ENCODE data around the gene WDR37. TPM values are rescaled to one million over a fixed set of nuclear protein-coding genes. Genes with fewer than 3 reads are reported as not detected.

Gene WDR37
- polyA plus RNA-seq, 1 donor (not counting 4 experiments of a cell fraction or from before 2014, with no cell fraction given) = 16.0 TPM

DNA sequence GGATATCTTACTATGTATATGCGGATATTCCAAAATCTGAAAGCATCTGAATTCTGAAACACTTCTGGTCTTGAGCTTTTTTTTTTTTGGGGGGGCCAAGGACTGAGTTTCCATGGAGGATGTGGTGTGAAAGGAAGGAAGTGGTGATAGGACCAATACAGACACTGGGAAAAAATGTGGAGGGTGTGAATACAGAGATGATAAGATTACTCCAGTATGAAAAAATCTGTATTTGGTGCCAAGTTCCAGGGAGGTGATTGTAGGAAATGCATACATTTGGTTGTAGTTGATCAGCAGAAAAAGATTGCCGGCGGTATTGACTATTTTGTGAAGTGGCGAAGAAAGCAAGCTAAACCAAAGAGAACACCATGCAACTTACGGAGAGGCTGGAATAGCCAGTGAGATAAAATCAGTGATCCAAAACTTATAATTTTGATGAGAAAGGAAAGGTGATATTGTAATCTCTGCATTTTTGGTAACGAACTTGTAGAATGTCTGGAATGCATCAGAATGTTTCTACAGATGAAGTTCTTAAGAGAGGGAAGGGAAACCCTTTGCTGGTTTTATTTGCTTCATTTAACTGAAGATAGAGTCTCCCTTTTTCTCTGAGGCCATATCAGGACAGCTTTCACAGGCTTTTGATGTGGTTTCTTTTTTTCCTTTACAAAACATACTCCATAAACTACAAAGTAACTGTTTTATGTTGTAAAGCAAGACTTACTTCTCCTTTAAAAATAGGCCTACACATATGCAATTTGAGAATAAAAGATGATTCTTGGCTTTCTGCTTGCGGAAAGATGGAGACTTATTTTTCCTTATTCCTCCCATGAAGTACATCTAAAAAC lies 6.0 kb downstream of the WDR37 start:
- Histone ChIP-seq H2AFZ (ENCODE audit: control insufficient read depth, low read length) (no peak overlapping the region), H3K9ac (ENCODE audit: control insufficient read depth, extremely low read depth, insufficient read depth, low read length) (no peak overlapping the region), H3K27ac (ENCODE audit: control insufficient read depth, insufficient read depth, low read length) (peak overlapping the region; percentile 42), H3K9me1 (ENCODE audit: control insufficient read depth, extremely low read depth, insufficient read depth, low read length) (no peaks in the 10 kb centered on the region), H4K20me1 (ENCODE audit: control insufficient read depth, extremely low read depth, insufficient read depth, low read length) (no peaks in the 10 kb centered on the region), H3K4me1 (ENCODE audit: control insufficient read depth, extremely low read depth, insufficient read depth, low read length) (peaks cover 54% of the 10 kb centered on the region), H3K27me3 (ENCODE audit: control insufficient read depth, extremely low read depth, insufficient read depth, low read length) (no peaks in the 10 kb centered on the region), H3K9me3 (ENCODE audit: control insufficient read depth, low read depth, low read length) (no peaks in the 10 kb centered on the region), H3K36me3 (ENCODE audit: control insufficient read depth in 2 of 2, extremely low read depth in 1 of 2, insufficient read depth in 2 of 2, low read length in 2 of 2) (peaks cover 0 to 8% of the 10 kb centered on the region in 2 experiments), H3K79me2 (ENCODE audit: control insufficient read depth, insufficient read depth, low read length) (peaks cover 68% of the 10 kb centered on the region), H3K4me3 (ENCODE audit: control insufficient read depth in 2 of 3, extremely low read depth in 1 of 3, insufficient read depth in 2 of 3, low read depth in 1 of 3, low read length in 3 of 3) (peak overlapping the region in 2 of 3 experiments; percentile 5 to 14), H3K4me2 (ENCODE audit: control insufficient read depth, extremely low read depth, insufficient read depth, low read depth, low read length) (peak overlapping the region; percentile 59)
- dilution Hi-C loops (cut with MboI; ENCODE audit: extremely low pct_ligation_motif_present, low sequenced_read_pairs) = no loop called here
- peak; percentile 68 for FAIRE-seq
- DNase-seq (ENCODE audit: low read depth, low spot score) = no peak
- TF ChIP-seq EZH2 (IDR thresholded peaks at IDR 0.05; ENCODE audit: low read length) = no peak

GRCh38 chr10:1063232-1063865 lies 7.2 kb downstream of the WDR37 start:
- Histone ChIP-seq H4K20me1 (ENCODE audit: control insufficient read depth, extremely low read depth, insufficient read depth, low read length) (no peaks in the 10 kb centered on the region), H3K4me1 (ENCODE audit: control insufficient read depth, extremely low read depth, insufficient read depth, low read length) (peaks cover 44% of the 10 kb centered on the region)

More at GRCh38 chr10:1063232-1063865, 7.2 kb downstream of the WDR37 start:
- no peak for FAIRE-seq
- dilution Hi-C loops (cut with MboI; ENCODE audit: extremely low pct_ligation_motif_present, low sequenced_read_pairs) = no loop called here
- H3K4me2 ChIP-seq (ENCODE audit: control insufficient read depth, extremely low read depth, insufficient read depth, low read depth, low read length) = no peak overlapping the region
- no peak overlapping the region for H3K27ac ChIP-seq (ENCODE audit: control insufficient read depth, insufficient read depth, low read length)
- no peak overlapping the region for H2AFZ ChIP-seq (ENCODE audit: control insufficient read depth, low read length)
- H3K9me1 ChIP-seq (ENCODE audit: control insufficient read depth, extremely low read depth, insufficient read depth, low read length) = no peaks in the 10 kb centered on the region
- peaks cover 64% of the 10 kb centered on the region for H3K79me2 ChIP-seq (ENCODE audit: control insufficient read depth, insufficient read depth, low read length)
- no peak overlapping the region for H3K9ac ChIP-seq (ENCODE audit: control insufficient read depth, extremely low read depth, insufficient read depth, low read length)
- H3K27me3 ChIP-seq (ENCODE audit: control insufficient read depth, extremely low read depth, insufficient read depth, low read length) = no peaks in the 10 kb centered on the region
- H3K9me3 ChIP-seq (ENCODE audit: control insufficient read depth, low read depth, low read length) = no peaks in the 10 kb centered on the region
- DNase-seq (ENCODE audit: low read depth, low spot score) = no peak
- TF ChIP-seq, protein P1, sequence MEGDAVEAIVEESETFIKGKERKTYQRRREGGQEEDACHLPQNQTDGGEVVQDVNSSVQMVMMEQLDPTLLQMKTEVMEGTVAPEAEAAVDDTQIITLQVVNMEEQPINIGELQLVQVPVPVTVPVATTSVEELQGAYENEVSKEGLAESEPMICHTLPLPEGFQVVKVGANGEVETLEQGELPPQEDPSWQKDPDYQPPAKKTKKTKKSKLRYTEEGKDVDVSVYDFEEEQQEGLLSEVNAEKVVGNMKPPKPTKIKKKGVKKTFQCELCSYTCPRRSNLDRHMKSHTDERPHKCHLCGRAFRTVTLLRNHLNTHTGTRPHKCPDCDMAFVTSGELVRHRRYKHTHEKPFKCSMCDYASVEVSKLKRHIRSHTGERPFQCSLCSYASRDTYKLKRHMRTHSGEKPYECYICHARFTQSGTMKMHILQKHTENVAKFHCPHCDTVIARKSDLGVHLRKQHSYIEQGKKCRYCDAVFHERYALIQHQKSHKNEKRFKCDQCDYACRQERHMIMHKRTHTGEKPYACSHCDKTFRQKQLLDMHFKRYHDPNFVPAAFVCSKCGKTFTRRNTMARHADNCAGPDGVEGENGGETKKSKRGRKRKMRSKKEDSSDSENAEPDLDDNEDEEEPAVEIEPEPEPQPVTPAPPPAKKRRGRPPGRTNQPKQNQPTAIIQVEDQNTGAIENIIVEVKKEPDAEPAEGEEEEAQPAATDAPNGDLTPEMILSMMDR (optimal IDR thresholded peaks at IDR 0.05 in 1 of 3, IDR thresholded peaks at IDR 0.05 in 1 of 3, conservative IDR thresholded peaks at IDR 0.05 in 1 of 3; ENCODE audit: extremely low read depth in 1 of 3, insufficient read depth in 2 of 3, low read length in 3 of 3) = no peak
- no peak for TF ChIP-seq EZH2 (IDR thresholded peaks at IDR 0.05; ENCODE audit: low read length)
- H3K36me3 ChIP-seq (ENCODE audit: control insufficient read depth in 2 of 2, extremely low read depth in 1 of 2, insufficient read depth in 2 of 2, low read length in 2 of 2) = peaks cover 0 to 8% of the 10 kb centered on the region in 2 experiments
- no peak overlapping the region for H3K4me3 ChIP-seq (ENCODE audit: control insufficient read depth in 2 of 3, extremely low read depth in 1 of 3, insufficient read depth in 2 of 3, low read depth in 1 of 3, low read length in 3 of 3)
